Astrocyte (in vitro differentiated cells and primary cell): ENCODE measurements around the gene PDZD7. TPM values are rescaled to one million over a fixed set of nuclear protein-coding genes. Genes with fewer than 3 reads are reported as not detected.

Experiments
- DNase-seq: peaks from one replicate; pipeline ENCODE4 v3.0.0-alpha.2; 2010; ENCODE audit warnings: low read depth
- FAIRE-seq: peaks from 2 replicates; lab custom pipeline; 2011; peaks lifted over from hg19 to GRCh38; lab: Jason Lieb, UNC
- H2AFZ ChIP-seq: 2 replicates; pipeline ENCODE4 v1.6.0; 2012; ENCODE audit warnings: low read depth, low read length, inconsistent platforms
- H3K27ac ChIP-seq: 2 replicates; pipeline ENCODE4 v1.5.1; 2011; ENCODE audit warnings: low read depth, low read length, inconsistent platforms
- H3K27me3 ChIP-seq: 2 replicates; pipeline ENCODE4 v1.6.0; 2011; ENCODE audit warnings: low read length, inconsistent platforms; ENCODE audit not compliant: insufficient read depth
- H3K36me3 ChIP-seq: 2 replicates; pipeline ENCODE4 v1.5.1; 2011; ENCODE audit warnings: low read length, inconsistent platforms; ENCODE audit not compliant: insufficient read depth
- H3K4me1 ChIP-seq: 2 replicates; pipeline ENCODE4 v1.5.1; 2011; ENCODE audit warnings: low read length, inconsistent platforms; ENCODE audit not compliant: insufficient read depth
- H3K4me2 ChIP-seq: 2 replicates; pipeline ENCODE4 v1.6.0; 2012; ENCODE audit warnings: low read length, inconsistent platforms
- H3K4me3 ChIP-seq: 2 replicates; pipeline ENCODE4 v1.5.1; 2011; ENCODE audit warnings: low read depth, mild to moderate bottlenecking, low read length, inconsistent platforms; ENCODE audit not compliant: insufficient read depth
- H3K79me2 ChIP-seq: 2 replicates; pipeline ENCODE4 v1.6.0; 2012; ENCODE audit warnings: mild to moderate bottlenecking, low read length, inconsistent platforms; ENCODE audit not compliant: insufficient read depth
- H3K9ac ChIP-seq: 2 replicates; pipeline ENCODE4 v1.6.0; 2012; ENCODE audit warnings: mild to moderate bottlenecking, low read length, inconsistent platforms
- H3K9me3 ChIP-seq: 2 replicates; pipeline ENCODE4 v1.5.1; 2012; ENCODE audit warnings: low read depth, mild to moderate bottlenecking, low read length, inconsistent platforms; ENCODE audit not compliant: insufficient read depth
- H4K20me1 ChIP-seq: 2 replicates; pipeline ENCODE4 v1.6.0; 2012; ENCODE audit warnings: low read length, inconsistent platforms; ENCODE audit not compliant: insufficient read depth
- H3K27ac Mint-ChIP-seq: one replicate; pipeline ENCODE4 v1.8.0; 2021; ENCODE audit warnings: mild to moderate bottlenecking, mixed read lengths; ENCODE audit not compliant: unreplicated experiment
- H3K27me3 Mint-ChIP-seq: one replicate; pipeline ENCODE4 v1.8.0; 2021; ENCODE audit warnings: low read depth, mixed read lengths; ENCODE audit not compliant: unreplicated experiment
- H3K36me3 Mint-ChIP-seq: one replicate; pipeline ENCODE4 v1.8.0; 2021; ENCODE audit warnings: low read depth, mixed read lengths; ENCODE audit not compliant: unreplicated experiment
- H3K4me1 Mint-ChIP-seq: one replicate; pipeline ENCODE4 v1.8.0; 2021; ENCODE audit warnings: low read depth, mixed read lengths; ENCODE audit not compliant: unreplicated experiment
- H3K4me3 Mint-ChIP-seq: one replicate; pipeline ENCODE4 v1.8.0; 2021; ENCODE audit warnings: mild to moderate bottlenecking, moderate library complexity, mixed read lengths; ENCODE audit not compliant: unreplicated experiment
- H3K9me3 Mint-ChIP-seq: one replicate; pipeline ENCODE4 v1.8.0; 2021; ENCODE audit warnings: mild to moderate bottlenecking, mixed read lengths; ENCODE audit not compliant: unreplicated experiment
- EZH2 ChIP-seq: IDR thresholded peaks from 2 replicates; pipeline ENCODE4 v1.6.1; 2012; ENCODE audit warnings: mild to moderate bottlenecking, low read length, inconsistent platforms; ENCODE audit not compliant: insufficient read depth
- total RNA-seq: library from RNA; stranded (reverse); gene quantifications from 2 replicates; pipeline ENCODE4 v1.2.1, GENCODE V29; 2021
- TF ChIP-seq, protein P1 (sequence below): IDR thresholded peaks from 2 replicates; pipeline ENCODE4 v1.5.1; 2011; ENCODE audit warnings: low read depth, mild to moderate bottlenecking, inconsistent platforms, low read length, moderate library complexity; ENCODE audit not compliant: insufficient read depth

PDZD7 gene
- total RNA-seq, 1 donor from 2014 or later: 4.5 TPM

DNA sequence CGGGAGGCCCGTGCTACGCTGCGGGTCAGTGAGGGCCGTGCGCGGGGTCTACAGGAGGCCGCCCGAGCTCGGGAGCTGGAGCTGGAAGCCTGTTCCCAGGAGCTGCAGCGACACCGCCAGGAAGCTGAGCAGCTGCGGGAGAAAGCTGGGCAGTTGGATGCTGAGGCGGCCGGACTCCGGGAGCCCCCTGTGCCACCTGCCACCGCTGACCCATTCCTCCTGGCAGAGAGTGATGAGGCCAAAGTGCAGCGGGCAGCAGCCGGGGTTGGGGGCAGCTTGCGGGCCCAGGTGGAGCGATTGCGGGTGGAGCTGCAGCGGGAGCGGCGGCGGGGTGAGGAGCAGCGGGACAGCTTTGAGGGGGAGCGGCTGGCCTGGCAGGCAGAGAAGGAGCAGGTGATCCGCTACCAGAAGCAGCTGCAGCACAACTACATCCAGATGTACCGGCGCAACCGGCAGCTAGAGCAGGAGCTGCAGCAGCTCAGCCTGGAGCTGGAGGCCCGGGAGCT, 24.3 kb downstream of the PDZD7 start:
- Mint-ChIP-seq H3K27ac (no peak overlapping the region), H3K4me3 (no peak overlapping the region), H3K36me3 (peaks cover 3% of the 10 kb centered on the region), H3K4me1 (peaks cover 6% of the 10 kb centered on the region), H3K9me3 (no peaks in the 10 kb centered on the region), H3K27me3 (no peaks in the 10 kb centered on the region)
- TF ChIP-seq, protein P1, sequence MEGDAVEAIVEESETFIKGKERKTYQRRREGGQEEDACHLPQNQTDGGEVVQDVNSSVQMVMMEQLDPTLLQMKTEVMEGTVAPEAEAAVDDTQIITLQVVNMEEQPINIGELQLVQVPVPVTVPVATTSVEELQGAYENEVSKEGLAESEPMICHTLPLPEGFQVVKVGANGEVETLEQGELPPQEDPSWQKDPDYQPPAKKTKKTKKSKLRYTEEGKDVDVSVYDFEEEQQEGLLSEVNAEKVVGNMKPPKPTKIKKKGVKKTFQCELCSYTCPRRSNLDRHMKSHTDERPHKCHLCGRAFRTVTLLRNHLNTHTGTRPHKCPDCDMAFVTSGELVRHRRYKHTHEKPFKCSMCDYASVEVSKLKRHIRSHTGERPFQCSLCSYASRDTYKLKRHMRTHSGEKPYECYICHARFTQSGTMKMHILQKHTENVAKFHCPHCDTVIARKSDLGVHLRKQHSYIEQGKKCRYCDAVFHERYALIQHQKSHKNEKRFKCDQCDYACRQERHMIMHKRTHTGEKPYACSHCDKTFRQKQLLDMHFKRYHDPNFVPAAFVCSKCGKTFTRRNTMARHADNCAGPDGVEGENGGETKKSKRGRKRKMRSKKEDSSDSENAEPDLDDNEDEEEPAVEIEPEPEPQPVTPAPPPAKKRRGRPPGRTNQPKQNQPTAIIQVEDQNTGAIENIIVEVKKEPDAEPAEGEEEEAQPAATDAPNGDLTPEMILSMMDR: no peak
- TF ChIP-seq EZH2: no peak
- Histone ChIP-seq H3K4me1 (peaks cover 11% of the 10 kb centered on the region), H3K4me3 (no peak overlapping the region), H3K36me3 (peaks cover 10% of the 10 kb centered on the region), H2AFZ (no peak overlapping the region), H3K9ac (no peak overlapping the region), H3K9me3 (no peaks in the 10 kb centered on the region), H3K27ac (no peak overlapping the region), H3K4me2 (no peak overlapping the region), H3K27me3 (no peaks in the 10 kb centered on the region), H3K79me2 (peaks cover 29% of the 10 kb centered on the region), H4K20me1 (peaks cover 60% of the 10 kb centered on the region)
- FAIRE-seq (no peak), DNase-seq (no peak)

DNA sequence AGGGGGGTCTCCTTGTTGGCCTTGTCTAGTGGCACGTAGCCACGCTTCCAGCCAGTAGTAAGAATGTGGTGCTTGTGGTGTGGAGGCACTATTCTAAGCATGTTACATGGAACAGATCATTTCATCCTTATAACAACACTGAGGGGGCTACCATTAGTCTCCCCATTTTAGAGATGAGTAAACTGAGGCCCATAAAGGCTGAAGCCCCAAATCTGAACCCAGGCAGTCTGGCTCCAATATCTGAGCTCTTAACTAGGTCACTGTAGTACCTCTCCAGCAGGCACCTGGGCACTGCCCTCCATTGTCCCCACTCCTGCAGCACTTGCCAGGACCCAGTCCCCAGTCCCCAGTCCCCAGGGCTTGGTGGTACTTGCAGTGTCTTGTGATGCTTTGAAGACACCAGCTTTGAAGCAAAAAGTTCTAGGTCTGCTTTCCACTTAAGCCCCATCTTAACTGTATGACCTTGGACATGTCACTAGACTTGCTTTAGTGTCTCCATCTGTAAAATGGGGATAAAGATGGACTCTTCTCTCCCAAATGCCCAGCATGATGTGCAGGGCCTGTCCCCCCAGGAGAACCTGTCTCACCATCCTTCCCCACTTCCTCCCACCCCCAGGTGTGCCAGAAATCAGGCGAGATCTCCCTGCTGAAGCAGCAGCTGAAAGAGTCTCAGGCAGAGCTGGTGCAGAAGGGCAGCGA, 24.9 kb downstream of the PDZD7 start:
- FAIRE-seq (no peak), DNase-seq (no peak)
- Mint-ChIP-seq H3K36me3 (peaks cover 3% of the 10 kb centered on the region), H3K4me1 (peaks cover 12% of the 10 kb centered on the region), H3K9me3 (peaks cover under 1% of the 10 kb centered on the region), H3K27ac (no peak overlapping the region), H3K27me3 (no peaks in the 10 kb centered on the region), H3K4me3 (no peak overlapping the region)
- Histone ChIP-seq H3K79me2 (peaks cover 36% of the 10 kb centered on the region), H3K4me2 (no peak overlapping the region), H4K20me1 (peaks cover 66% of the 10 kb centered on the region), H3K9ac (no peak overlapping the region), H2AFZ (no peak overlapping the region), H3K4me3 (no peak overlapping the region), H3K9me3 (no peaks in the 10 kb centered on the region), H3K36me3 (peaks cover 10% of the 10 kb centered on the region), H3K4me1 (peaks cover 17% of the 10 kb centered on the region), H3K27me3 (no peaks in the 10 kb centered on the region), H3K27ac (no peak overlapping the region)
- no peak for TF ChIP-seq EZH2
- TF ChIP-seq, protein P1: no peak

DNA sequence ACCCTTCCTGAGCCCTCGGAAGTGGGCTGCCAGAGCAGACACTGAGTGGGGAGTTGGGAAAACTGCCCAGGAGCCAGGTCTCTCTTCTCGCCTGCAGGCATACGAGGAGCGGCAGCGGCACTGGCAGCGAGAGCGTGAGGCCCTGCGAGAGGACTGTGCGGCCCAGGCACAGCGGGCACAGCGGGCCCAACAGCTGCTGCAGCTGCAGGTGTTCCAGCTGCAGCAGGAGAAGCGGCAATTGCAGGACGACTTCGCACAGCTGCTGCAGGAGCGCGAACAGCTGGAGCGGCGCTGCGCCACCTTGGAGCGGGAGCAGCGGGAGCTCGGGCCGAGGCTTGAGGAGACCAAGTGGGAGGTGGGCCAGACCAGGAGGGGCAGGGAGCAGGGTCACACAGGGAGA, 25.6 kb downstream of the PDZD7 start:
- Histone ChIP-seq H3K9me3 (no peaks in the 10 kb centered on the region), H3K4me3 (no peak overlapping the region), H3K27me3 (no peaks in the 10 kb centered on the region), H2AFZ (no peak overlapping the region), H3K9ac (no peak overlapping the region), H3K27ac (no peak overlapping the region), H3K4me2 (no peak overlapping the region), H3K4me1 (peaks cover 21% of the 10 kb centered on the region), H3K36me3 (peaks cover 10% of the 10 kb centered on the region), H4K20me1 (peaks cover 68% of the 10 kb centered on the region), H3K79me2 (peaks cover 42% of the 10 kb centered on the region)
- peaks cover 3% of the 10 kb centered on the region for H3K36me3 Mint-ChIP-seq
- peaks cover 1% of the 10 kb centered on the region for H3K9me3 Mint-ChIP-seq
- H3K27ac Mint-ChIP-seq: no peak overlapping the region
- H3K27me3 Mint-ChIP-seq: no peaks in the 10 kb centered on the region
- H3K4me3 Mint-ChIP-seq: no peak overlapping the region
- no peak for DNase-seq
- FAIRE-seq: no peak
- peaks cover 15% of the 10 kb centered on the region for H3K4me1 Mint-ChIP-seq
- no peak for TF ChIP-seq EZH2
- TF ChIP-seq, protein P1: no peak
